T47D (cell line): Measurements from ENCODE around the gene DENND1A.

Source experiments
- DNase-seq, 2 experiments: peaks; one replicate each; pipeline versions ENCODE4 v3.0.0 to v3.0.0-alpha.2; 2011 to 2012; ENCODE audit warnings: low read depth in 1 of 2, low spot score in 1 of 2
- JUND ChIP-seq: IDR thresholded peaks from 2 replicates; pipeline ENCODE4 v1.6.1; 2012; ENCODE audit warnings: low read depth
- in situ Hi-C: cut with HindIII; loops from 2 replicates; pipeline ENCODE4 v1.10.0; 2016; ENCODE audit warnings: low sequenced_read_pairs, low pct_unique_long_range_greater_than_20kb

The DENND1A gene

DNA sequence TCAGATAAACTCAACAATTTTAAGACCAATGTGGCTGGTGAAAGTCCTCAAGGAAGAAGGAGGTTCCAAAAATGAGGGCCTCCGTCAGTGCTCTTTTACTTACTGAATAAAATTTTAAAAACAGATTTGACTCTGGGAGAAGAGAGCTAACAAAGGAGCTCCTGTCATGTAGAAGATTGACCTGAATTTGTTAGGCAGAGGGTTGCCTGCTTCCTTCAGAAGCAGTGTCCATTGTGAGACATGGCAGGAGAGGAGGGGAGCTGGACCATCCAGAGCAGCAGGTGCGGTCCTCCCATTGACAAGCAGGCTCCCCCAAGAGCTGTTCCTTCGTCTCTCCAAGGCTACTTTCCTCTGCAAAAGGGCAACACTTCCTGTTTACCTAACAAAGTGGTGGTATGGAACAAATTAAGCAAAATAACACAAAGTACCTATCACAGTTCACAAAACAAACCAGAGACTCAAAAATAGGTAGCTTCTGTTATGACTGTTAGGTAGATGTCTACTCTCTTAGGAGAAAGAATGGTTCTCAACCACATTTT, 238.1 kb downstream of the DENND1A start:
- in situ Hi-C loops, result no loop called here
- no peak for TF ChIP-seq JUND
- no peak for DNase-seq

DNA sequence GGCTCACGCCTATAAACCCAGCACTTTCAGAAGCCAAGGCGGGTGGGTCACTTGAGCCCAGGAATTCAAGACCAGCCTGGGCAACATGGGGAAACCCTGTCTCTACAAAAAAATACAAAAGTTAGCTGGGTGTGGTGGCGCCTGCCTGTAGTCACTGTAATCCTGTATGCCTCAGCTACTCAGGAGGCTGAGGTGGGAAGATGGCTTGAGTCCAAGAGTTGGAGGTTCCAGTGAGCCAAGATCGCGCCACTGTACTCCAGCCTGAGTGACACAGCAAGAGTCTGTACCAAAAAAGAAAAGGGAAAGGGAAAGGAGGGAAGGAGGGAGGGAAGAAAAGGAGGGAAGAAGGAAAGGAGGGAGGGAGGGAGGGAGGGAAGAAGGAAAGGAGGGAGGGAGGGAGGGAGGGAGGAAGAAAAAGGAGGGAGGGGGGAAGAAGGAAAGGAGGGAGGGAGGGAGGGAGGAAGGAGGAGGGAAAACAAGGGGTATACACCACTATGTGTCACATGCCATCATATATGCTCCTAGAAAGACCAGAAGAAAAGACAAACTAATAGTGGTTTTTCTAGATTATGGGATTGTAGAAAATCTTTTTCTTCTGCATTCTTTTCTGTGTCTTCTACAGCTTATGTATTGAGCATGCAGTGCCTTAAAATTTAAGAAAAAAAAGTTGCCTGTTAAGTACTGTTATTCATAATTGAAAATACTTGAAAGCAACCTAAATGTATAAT, 240.1 kb downstream of the DENND1A start:
- TF ChIP-seq JUND, result no peak
- in situ Hi-C loops, result no loop called here
- DNase-seq, result no peak

DNA sequence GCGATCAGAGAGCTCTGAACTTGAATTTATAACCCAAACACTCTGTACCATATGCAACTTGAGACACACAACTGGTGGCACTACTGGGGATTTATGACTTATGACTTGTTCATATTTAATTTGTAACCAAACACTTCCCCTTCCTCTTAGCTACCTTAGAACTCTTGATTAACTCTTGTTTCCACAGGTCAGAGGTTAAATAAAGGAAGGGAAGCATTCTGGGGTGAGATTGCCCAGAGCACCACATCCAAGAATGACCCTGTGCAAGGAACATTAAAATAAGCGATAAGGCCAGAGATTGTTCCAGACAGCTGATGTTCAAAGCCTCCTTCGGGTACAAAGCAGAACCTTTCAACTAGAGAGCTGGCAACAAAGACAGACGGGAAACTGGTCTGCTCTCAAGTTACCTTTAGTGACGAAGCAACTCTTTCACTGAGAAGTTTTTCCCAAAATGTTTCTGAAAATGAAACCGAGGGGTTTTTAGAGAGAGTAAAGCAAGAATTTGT, 242.6 kb downstream of the DENND1A start:
- in situ Hi-C loops, result no loop called here
- TF ChIP-seq JUND, result no peak
- DNase-seq, result peak in 1 of 2 experiments; percentile 13

DNA sequence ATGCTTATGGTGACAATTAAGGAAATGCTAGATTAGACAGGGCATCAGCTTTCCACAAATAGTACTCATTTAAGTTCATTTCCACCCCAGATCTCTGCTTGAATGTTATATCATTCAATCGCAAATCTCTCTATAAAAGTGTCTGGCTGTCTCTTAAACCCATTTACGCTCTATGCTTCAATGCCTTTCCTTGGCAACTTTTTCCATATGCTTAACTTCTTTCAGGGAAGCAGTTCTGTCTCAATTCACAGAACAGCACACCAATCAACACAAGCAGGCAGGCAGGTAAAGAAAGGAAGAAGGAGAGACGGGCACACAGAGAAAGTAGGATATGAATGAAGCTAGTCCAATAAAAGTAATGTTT, 243.1 kb downstream of the DENND1A start:
- no peak for DNase-seq
- no peak for TF ChIP-seq JUND
- in situ Hi-C loops, result no loop called here

DNA sequence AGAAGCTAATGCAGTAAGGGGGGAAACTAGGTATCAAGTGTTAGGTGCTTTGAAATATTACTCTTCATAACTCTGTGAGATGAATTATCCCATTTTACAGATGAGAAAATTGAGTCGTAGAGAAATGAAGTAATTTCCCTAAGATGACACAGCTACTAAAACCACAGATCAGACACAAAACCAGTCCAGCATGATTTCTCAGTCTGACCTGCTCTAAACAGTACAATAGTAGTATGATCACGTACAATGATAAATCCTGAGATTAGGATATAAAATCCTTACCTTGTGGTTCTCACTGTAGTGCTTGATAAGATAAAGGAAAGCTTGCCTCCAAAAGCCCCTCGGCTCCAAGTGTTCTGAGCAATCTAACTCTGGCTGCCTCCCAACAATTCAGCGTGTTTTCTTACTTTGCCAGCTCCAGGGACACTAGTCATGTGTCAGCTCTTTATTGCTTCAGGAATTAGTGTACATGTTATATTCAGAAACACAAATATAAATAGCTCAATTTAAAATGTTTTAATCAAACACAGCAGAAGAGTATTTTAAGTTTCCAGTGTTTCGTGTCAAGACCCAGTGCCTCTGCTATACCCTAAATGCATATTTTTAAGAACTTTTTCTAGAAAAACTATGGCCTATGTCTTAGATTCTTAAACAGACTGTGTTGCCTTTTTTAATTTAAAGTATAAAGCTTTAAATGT, 243.6 kb downstream of the DENND1A start:
- in situ Hi-C loops, result no loop called here

GRCh38 chr9:123685489-123686083, 244.3 kb downstream of the DENND1A start:
- no peak for DNase-seq
- TF ChIP-seq JUND, result no peak
- in situ Hi-C loops, result no loop called here

More for the DNA sequence above, 243.6 kb downstream of the DENND1A start:
- DNase-seq, result peak in 1 of 2 experiments; percentile 30
- no peak for TF ChIP-seq JUND

DNA sequence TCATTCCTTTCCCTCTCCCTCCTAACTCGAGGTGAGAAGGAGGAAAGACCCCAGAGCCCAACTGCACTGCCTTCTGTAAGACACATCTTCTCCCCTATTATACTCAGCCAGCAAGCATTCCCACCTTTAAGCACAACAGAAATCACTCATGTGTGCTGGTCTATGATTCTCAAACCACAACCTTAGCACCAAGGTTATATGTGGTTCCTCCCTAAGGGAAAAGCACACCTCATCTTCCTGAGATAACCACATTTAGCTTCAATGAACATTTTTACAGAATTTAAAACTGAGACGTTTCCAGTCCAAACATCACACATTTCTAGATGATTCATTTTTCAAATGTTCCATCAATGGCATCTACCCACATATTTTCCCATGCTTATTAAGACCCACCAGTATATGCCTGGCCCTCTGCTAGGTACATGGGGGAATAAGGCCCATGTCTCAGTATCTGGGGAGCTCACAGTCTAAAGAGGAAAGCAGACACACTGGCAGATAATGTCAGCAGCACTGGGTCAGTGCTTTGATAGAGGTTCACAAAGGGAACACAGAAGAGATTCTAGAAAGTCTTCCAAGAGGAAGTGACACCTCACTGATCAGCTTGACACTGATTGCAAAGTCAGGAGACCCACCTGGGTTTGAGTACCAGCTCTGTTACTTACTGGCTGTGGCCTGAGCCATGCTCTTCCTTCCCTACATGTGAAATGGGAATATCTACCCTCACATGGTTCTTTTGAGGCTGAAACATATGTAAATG, 245.4 kb downstream of the DENND1A start:
- TF ChIP-seq JUND, result no peak
- no peak for DNase-seq
- in situ Hi-C loops, result no loop called here

DNA sequence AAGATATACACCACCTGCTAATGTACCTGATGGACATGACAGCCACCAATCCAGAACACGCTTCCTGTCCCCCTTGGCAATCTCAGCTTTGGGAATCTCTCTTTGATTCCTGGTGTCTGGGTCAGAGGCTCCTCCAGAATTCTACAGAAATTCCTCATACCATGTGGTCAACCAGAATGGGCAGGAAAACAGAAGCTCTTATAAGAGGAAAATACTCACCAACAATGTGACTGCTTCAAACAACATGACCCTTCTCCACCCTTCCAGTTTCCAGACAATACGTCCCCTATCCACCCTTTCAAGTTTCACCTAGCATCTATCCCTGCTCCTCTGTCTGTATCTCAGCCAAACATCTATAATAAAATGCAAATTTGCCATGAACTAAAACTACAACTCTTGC, 247.2 kb downstream of the DENND1A start:
- DNase-seq, result no peak
- in situ Hi-C loops, result no loop called here
- TF ChIP-seq JUND, result no peak

DNA sequence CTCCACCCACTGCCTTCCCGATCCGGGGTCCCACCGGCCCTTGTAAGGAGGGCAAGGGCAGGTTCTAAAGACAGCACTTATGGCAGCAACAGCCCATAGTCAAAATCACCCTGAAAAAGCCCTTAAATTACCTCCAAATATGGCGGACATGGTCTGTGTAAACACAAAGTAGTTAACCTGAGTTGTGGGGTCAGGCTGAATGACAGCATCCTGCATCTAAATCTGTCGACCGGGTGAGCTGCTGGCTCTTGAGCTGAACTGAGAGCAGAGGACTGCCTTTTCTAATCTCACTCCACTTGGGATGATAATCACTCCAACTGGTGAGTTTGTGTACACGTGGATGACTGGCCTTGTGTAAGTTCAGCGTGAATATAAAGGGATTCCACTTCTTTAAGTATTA, 249.6 kb downstream of the DENND1A start:
- in situ Hi-C loops, result no loop called here
- TF ChIP-seq JUND, result no peak
- no peak for DNase-seq

- TF ChIP-seq JUND, result no peak
- DNase-seq, result no peak
- in situ Hi-C loops, result no loop called here
Observed at GRCh38 chr9:123679330-123679987, 250.5 kb downstream of the DENND1A start.

GRCh38 chr9:123678878-123679329, 251.0 kb downstream of the DENND1A start:
- no peak for DNase-seq
- in situ Hi-C loops, result no loop called here
- TF ChIP-seq JUND, result no peak
